ENCODE results near the gene IFT20.
"Not testable (repeated sequence)": the region's sequence is repeated elsewhere in the genome, so short reads cannot be mapped to it uniquely, and the experiment has no call there.

Gene IFT20

GRCh38 chr17:28364665-28365363, 29.5 kb upstream of the IFT20 start, which contains the start of gene SEBOX:
TSS of gene SEBOX (minus strand) at chr17:28365199. CDS start at chr17:28365151, 48 bp downstream.
- no peak for DNase-seq (ENCODE audit: low read depth in 2 of 2)

GRCh38 chr17:28363776-28364650, 28.7 kb upstream of the IFT20 start:
- DNase-seq (ENCODE audit: low read depth in 2 of 2), result no peak

- DNase-seq (ENCODE audit: low read depth in 2 of 2), result no peak
Measured at GRCh38 chr17:28363186-28363585, 27.9 kb upstream of the IFT20 start.

- DNase-seq (ENCODE audit: low read depth in 2 of 2), result no peak
Measured at GRCh38 chr17:28357901-28358197, 22.6 kb upstream of the IFT20 start.

GRCh38 chr17:28357061-28357900, 22.0 kb upstream of the IFT20 start, which contains the start of gene POLDIP2:
TSS of gene POLDIP2 (minus strand) at chr17:28357527. CDS start at chr17:28357448, 79 bp downstream.
- peak; percentile 93 to 94 for DNase-seq (ENCODE audit: low read depth in 2 of 2)

GRCh38 chr17:28350271-28350670, 15.0 kb upstream of the IFT20 start:
- no peak for DNase-seq (ENCODE audit: low read depth in 2 of 2)

DNA sequence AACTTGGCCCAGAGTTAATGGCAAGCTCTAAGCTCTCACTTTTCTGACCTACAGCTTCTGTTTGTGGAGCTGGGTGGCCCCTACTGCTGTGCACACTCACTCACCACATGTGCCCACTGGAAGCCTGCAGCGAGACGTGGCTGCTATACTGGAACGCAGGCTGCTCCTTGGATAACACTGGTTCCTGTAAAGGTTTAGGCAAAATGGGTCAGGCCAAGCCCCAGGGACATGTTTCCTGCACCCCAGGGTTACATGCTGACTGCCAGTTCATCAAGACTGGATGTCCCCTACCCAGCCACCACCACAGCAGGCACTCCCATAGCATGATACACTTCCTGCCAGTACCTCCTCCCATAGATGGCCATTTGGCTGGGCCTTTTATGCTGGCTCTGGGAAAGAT, 13.7 kb upstream of the IFT20 start:
- DNase-seq (ENCODE audit: low read depth in 2 of 2), result no peak

DNA sequence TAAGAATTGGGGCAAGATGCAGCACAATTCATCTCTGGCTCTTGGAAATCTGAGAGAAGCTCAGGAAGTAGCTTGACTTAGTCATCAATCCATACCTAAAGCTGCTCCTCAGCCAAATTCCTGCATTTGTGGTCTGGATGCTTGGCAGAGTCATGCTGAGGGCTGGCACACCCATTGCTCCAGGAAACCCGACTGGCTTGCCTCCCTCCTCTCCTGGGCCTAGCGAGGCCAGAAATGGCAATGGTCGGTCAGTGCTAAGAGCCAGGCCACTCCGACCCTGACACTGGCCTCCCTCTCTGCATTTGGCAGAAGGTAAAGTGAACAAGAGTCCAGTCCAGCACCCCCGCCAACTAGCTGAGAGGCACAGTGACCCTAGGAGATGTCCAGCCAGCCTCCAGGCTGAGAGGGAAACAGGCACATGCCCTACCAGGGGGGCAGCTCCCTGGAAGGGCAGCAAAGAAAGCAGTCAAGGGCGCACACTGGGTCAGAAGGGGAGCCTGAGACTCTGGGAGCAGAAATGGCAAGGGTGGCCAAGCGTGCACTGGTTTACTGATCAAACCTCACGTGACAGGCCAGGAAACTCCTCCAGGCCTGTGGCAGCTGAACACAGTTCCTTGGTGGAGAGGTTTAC, 12.1 kb upstream of the IFT20 start:
- no peak for DNase-seq (ENCODE audit: low read depth in 2 of 2)

- DNase-seq (ENCODE audit: low read depth in 2 of 2), result no peak
Measured at GRCh38 chr17:28346746-28347246, 11.5 kb upstream of the IFT20 start.

DNA sequence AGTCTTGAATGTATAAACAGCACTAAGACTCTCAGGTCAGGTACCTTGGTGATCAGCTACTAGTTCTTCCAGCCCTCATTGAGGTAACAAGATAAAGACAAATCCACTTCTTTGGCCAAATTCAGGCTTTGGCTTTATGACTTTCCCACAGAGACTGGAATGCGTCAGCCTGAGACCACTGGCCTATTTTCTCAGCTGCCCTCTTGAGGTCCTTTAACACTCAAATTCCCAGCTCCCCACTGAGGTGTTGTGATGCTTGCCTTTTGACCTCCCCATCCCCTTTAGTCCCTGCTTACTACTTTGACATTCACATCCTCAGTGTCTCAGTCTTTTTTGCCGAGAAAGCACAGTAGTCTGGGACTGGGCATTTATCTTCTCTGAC, 10.9 kb upstream of the IFT20 start:
- no peak for DNase-seq (ENCODE audit: low read depth in 2 of 2)

DNA sequence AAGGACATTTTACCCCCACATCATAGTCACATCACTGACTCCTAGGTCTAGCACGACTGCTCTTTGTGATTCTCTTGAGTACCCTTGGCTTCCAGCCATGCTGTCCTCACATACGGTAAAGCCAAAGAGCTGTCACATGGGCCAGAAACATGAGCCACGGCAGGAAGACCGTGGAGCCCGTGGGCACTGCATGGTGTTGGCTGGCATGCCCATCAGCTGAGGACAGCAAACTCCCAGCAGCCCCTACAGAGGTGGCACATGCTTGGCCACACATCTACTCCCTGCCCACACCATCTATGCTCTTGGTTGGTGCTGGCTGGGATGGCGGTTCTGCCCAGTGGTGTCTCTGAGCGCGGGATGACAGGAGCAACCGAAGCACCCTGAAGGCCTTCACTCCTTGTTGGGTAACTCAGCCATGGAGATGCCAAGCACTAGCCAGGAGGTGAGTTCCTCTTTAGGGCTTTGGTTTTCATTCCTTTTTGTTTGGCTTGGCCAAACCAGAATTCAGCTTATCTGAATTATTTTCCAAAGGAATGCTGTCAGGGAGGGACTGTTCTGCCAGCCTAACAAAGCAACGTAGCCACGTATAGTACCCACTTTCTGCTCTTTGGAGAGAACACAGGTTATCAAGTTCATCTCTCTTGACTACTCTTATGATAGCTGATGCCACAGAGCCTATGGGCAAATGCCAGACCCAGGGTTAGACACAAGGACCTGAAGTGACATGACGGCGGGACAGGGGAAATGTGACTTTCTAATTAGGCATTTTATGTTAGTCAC, 10.3 kb upstream of the IFT20 start:
- no peak for DNase-seq (ENCODE audit: low read depth in 2 of 2)

- no peak for DNase-seq (ENCODE audit: low read depth in 2 of 2)
Measured at GRCh38 chr17:28344435-28344901, 9.2 kb upstream of the IFT20 start.

DNA sequence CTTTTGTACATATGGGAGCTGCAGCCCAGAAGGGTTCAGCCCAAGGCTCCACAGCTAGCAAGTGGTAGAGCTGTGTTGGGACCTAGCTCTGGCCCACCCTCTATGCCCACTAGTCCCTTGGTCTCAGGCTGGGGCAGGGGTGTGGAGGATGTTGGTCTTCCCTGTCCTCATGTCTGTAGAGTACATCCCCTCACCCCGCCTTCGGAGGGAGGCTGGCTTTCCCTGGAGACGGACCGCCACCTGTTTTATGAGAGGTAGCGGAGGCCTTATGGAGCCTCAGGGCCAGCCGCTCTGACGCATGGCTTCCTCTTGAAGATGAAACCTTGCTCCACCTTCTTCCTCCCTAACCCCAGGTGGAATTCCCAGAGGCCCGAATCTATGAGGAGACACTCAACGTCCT, 8.7 kb upstream of the IFT20 start:
- DNase-seq (ENCODE audit: low read depth in 2 of 2), result no peak

- DNase-seq (ENCODE audit: low read depth in 2 of 2), result no peak
Measured at GRCh38 chr17:28343491-28343932, 8.2 kb upstream of the IFT20 start.

GRCh38 chr17:28342313-28342712, 7.0 kb upstream of the IFT20 start:
- no peak for DNase-seq (ENCODE audit: low read depth in 2 of 2)

DNA sequence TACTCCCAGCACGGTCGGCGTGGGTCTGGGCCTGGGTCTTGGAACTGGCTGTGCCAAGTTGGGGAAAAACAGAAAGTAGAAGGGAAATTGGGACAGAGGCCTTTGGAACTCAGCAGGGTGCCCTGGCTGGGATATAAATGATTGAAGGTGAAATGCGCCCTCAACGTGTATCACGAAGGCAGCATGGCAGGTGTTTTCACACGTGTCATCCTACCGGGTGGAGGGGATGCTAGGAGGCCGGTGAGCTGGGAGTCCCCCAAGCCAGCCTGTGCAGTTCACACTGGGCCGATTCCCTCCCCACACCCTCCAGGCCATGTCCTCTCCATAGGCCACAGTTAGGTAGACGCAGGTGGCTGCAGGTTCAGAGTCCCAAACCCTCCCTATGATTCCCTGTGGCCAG, 6.2 kb upstream of the IFT20 start:
- no peak for DNase-seq (ENCODE audit: low read depth in 2 of 2)

- no peak for DNase-seq (ENCODE audit: low read depth in 2 of 2)
Measured at GRCh38 chr17:28340374-28340773, 5.1 kb upstream of the IFT20 start.

DNA sequence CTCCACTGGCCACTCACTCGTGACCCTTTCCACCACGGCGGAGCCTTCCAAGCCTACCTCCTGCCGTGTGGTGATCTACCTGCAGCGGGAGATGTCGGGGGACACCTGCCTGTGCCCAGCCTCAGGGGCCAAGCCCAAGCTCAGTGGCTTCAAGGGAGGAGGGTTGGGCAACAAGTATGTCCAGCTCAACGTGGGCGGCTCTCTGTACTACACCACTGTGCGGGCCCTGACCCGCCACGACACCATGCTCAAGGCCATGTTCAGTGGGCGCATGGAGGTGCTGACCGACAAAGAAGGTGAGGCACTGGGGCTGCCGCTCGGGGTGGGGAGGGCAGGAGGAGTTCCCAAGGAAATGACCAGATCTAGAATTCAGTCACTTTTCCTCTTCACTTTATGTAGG, 4.2 kb upstream of the IFT20 start:
- DNase-seq (ENCODE audit: low read depth in 2 of 2), result no peak

GRCh38 chr17:28338769-28339212, 3.5 kb upstream of the IFT20 start:
- DNase-seq (ENCODE audit: low read depth in 2 of 2), result not testable (repeated sequence)

- no peak for DNase-seq (ENCODE audit: low read depth in 2 of 2)
Measured at GRCh38 chr17:28338056-28338768, 2.9 kb upstream of the IFT20 start.
